ENCODE data around the gene LRRC4C.

The LRRC4C gene

DNA sequence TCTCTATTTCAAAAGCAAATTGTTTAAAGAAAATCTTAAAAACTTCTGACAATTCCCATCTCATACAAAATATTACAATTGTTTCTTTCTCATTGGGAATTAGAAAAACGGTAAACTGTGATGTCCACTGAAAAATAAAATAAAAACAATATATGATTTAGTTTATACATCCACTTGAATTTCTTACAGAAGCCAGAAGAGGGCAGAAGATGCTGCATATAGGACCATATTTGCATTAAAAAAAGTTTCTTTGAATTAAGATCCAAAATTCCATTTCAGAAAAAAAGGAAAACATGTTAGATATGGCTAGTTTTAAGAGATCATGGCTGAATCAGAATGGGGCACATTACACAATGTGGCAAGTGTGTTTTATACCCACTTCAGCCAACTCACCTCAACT is 39.3 kb upstream of the LRRC4C start:
- Histone ChIP-seq H3K4me1 (ENCODE audit: insufficient read depth, low read length) (no peaks in the 10 kb centered on the region), H4K20me1 (ENCODE audit: insufficient read depth, low read length) (no peaks in the 10 kb centered on the region), H2AFZ (ENCODE audit: low read depth, low read length) (no peak overlapping the region), H3K9ac (ENCODE audit: low read depth, low read length) (no peak overlapping the region), H3K9me3 (ENCODE audit: insufficient read depth, low read length, severe bottlenecking) (no peaks in the 10 kb centered on the region), H3K79me2 (ENCODE audit: insufficient read depth, low read length) (no peaks in the 10 kb centered on the region), H3K27me3 (ENCODE audit: insufficient read depth, low read length, poor library complexity) (no peaks in the 10 kb centered on the region), H3K27ac (ENCODE audit: low read length) (no peak overlapping the region), H3K4me3 (ENCODE audit: low read depth in 1 of 2, low read length in 2 of 2) (no peak overlapping the region), H3K36me3 (ENCODE audit: insufficient read depth, low read length) (no peaks in the 10 kb centered on the region), H3K4me2 (ENCODE audit: insufficient read depth, low read length) (no peak overlapping the region)
- TF ChIP-seq, protein P1, sequence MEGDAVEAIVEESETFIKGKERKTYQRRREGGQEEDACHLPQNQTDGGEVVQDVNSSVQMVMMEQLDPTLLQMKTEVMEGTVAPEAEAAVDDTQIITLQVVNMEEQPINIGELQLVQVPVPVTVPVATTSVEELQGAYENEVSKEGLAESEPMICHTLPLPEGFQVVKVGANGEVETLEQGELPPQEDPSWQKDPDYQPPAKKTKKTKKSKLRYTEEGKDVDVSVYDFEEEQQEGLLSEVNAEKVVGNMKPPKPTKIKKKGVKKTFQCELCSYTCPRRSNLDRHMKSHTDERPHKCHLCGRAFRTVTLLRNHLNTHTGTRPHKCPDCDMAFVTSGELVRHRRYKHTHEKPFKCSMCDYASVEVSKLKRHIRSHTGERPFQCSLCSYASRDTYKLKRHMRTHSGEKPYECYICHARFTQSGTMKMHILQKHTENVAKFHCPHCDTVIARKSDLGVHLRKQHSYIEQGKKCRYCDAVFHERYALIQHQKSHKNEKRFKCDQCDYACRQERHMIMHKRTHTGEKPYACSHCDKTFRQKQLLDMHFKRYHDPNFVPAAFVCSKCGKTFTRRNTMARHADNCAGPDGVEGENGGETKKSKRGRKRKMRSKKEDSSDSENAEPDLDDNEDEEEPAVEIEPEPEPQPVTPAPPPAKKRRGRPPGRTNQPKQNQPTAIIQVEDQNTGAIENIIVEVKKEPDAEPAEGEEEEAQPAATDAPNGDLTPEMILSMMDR (IDR thresholded peaks at IDR 0.05; ENCODE audit: borderline replicate concordance, extremely low read depth, low read length, poor library complexity, severe bottlenecking): peak; percentile 7
- no peak for TF ChIP-seq EZH2 (IDR thresholded peaks at IDR 0.05; ENCODE audit: borderline replicate concordance, low read depth, low read length, severe bottlenecking)
- ATAC-seq (ENCODE audit: insufficient read depth, low read depth): no peak
- DNase-seq: no peak

DNA sequence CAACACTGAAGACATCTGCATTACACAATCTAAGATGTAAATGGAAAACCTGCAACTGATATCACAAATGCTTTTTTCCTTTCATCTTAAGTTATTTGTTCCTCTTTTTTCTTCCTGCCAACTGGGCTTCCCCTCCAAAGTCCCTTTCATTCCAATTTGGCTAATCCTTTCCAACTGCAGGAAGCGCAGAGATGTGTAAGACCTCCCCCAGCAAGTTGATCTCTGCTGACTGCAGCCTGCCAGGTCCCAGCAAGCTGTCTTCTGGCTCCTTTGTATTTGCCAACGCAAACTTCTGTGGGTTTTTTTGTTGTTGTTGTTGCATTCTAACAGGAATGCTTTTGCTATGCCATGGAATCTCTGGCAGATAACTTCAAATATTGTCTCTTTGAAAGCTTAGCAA is 38.5 kb upstream of the LRRC4C start:
- Histone ChIP-seq H3K9me3 (ENCODE audit: insufficient read depth, low read length, severe bottlenecking) (no peaks in the 10 kb centered on the region), H4K20me1 (ENCODE audit: insufficient read depth, low read length) (no peaks in the 10 kb centered on the region), H3K4me2 (ENCODE audit: insufficient read depth, low read length) (no peak overlapping the region), H3K4me1 (ENCODE audit: insufficient read depth, low read length) (no peaks in the 10 kb centered on the region), H3K36me3 (ENCODE audit: insufficient read depth, low read length) (no peaks in the 10 kb centered on the region), H2AFZ (ENCODE audit: low read depth, low read length) (no peak overlapping the region), H3K4me3 (ENCODE audit: low read depth in 1 of 2, low read length in 2 of 2) (no peak overlapping the region), H3K79me2 (ENCODE audit: insufficient read depth, low read length) (no peaks in the 10 kb centered on the region), H3K27me3 (ENCODE audit: insufficient read depth, low read length, poor library complexity) (no peaks in the 10 kb centered on the region), H3K9ac (ENCODE audit: low read depth, low read length) (no peak overlapping the region), H3K27ac (ENCODE audit: low read length) (no peak overlapping the region)
- DNase-seq: no peak
- TF ChIP-seq, protein P1 (IDR thresholded peaks at IDR 0.05; ENCODE audit: borderline replicate concordance, extremely low read depth, low read length, poor library complexity, severe bottlenecking): no peak
- no peak for TF ChIP-seq EZH2 (IDR thresholded peaks at IDR 0.05; ENCODE audit: borderline replicate concordance, low read depth, low read length, severe bottlenecking)
- no peak for ATAC-seq (ENCODE audit: insufficient read depth, low read depth)

DNA sequence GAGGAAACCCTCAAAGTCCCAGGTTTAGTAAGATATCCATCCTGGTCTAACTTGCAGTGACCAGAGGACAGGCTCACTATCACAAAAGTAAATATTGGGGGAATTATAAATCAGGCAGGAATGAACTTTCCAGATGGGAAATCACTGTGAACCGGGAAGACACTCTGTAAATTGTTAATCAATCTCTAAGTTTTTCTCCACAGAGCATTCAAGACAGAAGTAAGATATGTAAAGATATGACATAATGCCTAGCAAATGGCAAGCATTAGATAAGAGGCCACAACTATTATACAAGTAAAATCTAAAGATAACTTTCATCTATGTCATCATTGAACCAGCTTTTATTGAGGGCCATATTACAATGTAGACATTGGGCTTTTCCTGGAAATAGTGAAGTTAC is 35.3 kb upstream of the LRRC4C start:
- no peak overlapping the region for H3K4me3 ChIP-seq (ENCODE audit: low read depth in 1 of 2, low read length in 2 of 2)
- H3K79me2 ChIP-seq (ENCODE audit: insufficient read depth, low read length): no peaks in the 10 kb centered on the region
- H3K4me1 ChIP-seq (ENCODE audit: insufficient read depth, low read length): no peaks in the 10 kb centered on the region
- ATAC-seq (ENCODE audit: insufficient read depth, low read depth) (no peak), DNase-seq (no peak)
- H3K27me3 ChIP-seq (ENCODE audit: insufficient read depth, low read length, poor library complexity): no peaks in the 10 kb centered on the region
- no peak overlapping the region for H2AFZ ChIP-seq (ENCODE audit: low read depth, low read length)
- no peak overlapping the region for H3K4me2 ChIP-seq (ENCODE audit: insufficient read depth, low read length)
- H3K9ac ChIP-seq (ENCODE audit: low read depth, low read length): no peak overlapping the region
- H4K20me1 ChIP-seq (ENCODE audit: insufficient read depth, low read length): no peaks in the 10 kb centered on the region
- H3K36me3 ChIP-seq (ENCODE audit: insufficient read depth, low read length): no peaks in the 10 kb centered on the region
- TF ChIP-seq, protein P1 (IDR thresholded peaks at IDR 0.05; ENCODE audit: borderline replicate concordance, extremely low read depth, low read length, poor library complexity, severe bottlenecking): no peak
- no peak for TF ChIP-seq EZH2 (IDR thresholded peaks at IDR 0.05; ENCODE audit: borderline replicate concordance, low read depth, low read length, severe bottlenecking)
- no peak overlapping the region for H3K27ac ChIP-seq (ENCODE audit: low read length)
- no peaks in the 10 kb centered on the region for H3K9me3 ChIP-seq (ENCODE audit: insufficient read depth, low read length, severe bottlenecking)

DNA sequence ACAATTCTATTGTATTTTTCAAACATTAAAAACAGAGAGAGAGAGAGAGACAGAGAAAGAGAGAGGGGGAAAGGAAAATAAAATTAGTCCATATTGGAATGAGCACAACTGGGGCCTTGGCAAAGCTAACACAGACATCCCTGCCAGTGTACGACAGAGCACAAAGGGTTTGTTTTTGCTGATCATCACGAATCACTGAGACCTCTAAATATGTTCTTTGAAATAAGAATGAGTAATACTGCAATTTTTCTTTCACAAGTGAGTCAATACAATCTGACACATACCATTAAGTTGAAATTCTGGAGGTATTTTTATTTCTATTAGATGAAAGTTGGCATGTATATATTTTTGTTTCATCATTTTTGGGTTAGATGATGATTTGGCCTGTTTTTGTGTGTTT is 27.0 kb upstream of the LRRC4C start:
- no peak overlapping the region for H2AFZ ChIP-seq (ENCODE audit: low read depth, low read length)
- no peaks in the 10 kb centered on the region for H3K9me3 ChIP-seq (ENCODE audit: insufficient read depth, low read length, severe bottlenecking)
- H3K27me3 ChIP-seq (ENCODE audit: insufficient read depth, low read length, poor library complexity): no peaks in the 10 kb centered on the region
- no peak overlapping the region for H3K27ac ChIP-seq (ENCODE audit: low read length)
- TF ChIP-seq, protein P1 (IDR thresholded peaks at IDR 0.05; ENCODE audit: borderline replicate concordance, extremely low read depth, low read length, poor library complexity, severe bottlenecking): no peak
- TF ChIP-seq EZH2 (IDR thresholded peaks at IDR 0.05; ENCODE audit: borderline replicate concordance, low read depth, low read length, severe bottlenecking): no peak
- DNase-seq: no peak
- no peaks in the 10 kb centered on the region for H3K4me1 ChIP-seq (ENCODE audit: insufficient read depth, low read length)
- H3K79me2 ChIP-seq (ENCODE audit: insufficient read depth, low read length): no peaks in the 10 kb centered on the region
- no peak for ATAC-seq (ENCODE audit: insufficient read depth, low read depth)
- no peak overlapping the region for H3K4me3 ChIP-seq (ENCODE audit: low read depth in 1 of 2, low read length in 2 of 2)
- no peaks in the 10 kb centered on the region for H4K20me1 ChIP-seq (ENCODE audit: insufficient read depth, low read length)
- H3K4me2 ChIP-seq (ENCODE audit: insufficient read depth, low read length): no peak overlapping the region
- H3K9ac ChIP-seq (ENCODE audit: low read depth, low read length): no peak overlapping the region
- H3K36me3 ChIP-seq (ENCODE audit: insufficient read depth, low read length): no peaks in the 10 kb centered on the region
